Neural cell (in vitro differentiated cells): ENCODE measurements around the gene FAM170B. TPM values are rescaled to one million over a fixed set of nuclear protein-coding genes. Genes with fewer than 3 reads are reported as not detected.

Source experiments
- H2AFZ ChIP-seq: fragments of 200-600, 300-800 bp; sonication (generic), shearing (Covaris generic); 2 replicates; pipeline ENCODE4 v1.6.0; 2014; ENCODE audit warnings: low read depth, mild to moderate bottlenecking, antibody characterized with exemption, low read length, moderate library complexity
- H3F3A ChIP-seq: fragments of 200-600 bp; shearing (Covaris generic); 2 replicates; pipeline ENCODE4 v1.6.1; 2016; ENCODE audit warnings: mild to moderate bottlenecking, moderate library complexity, mixed read lengths, antibody characterized with exemption, low read length; ENCODE audit not compliant: insufficient read depth, poor library complexity, severe bottlenecking
- H3K27ac ChIP-seq: fragments of 200-600, 300-800 bp; sonication (generic), shearing (Covaris generic); 2 replicates; pipeline ENCODE4 v1.5.1; 2014; ENCODE audit warnings: mild to moderate bottlenecking, low read length, moderate library complexity
- H3K27me3 ChIP-seq: fragments of 300-800, 200-600 bp; sonication (generic), shearing (Covaris generic); 2 replicates; pipeline ENCODE4 v1.6.0; 2014; ENCODE audit warnings: mild to moderate bottlenecking, low read depth, low read length, moderate library complexity; ENCODE audit not compliant: insufficient read depth
- H3K36me3 ChIP-seq: fragments of 300-800, 200-600 bp; sonication (generic), shearing (Covaris generic); 2 replicates; pipeline ENCODE4 v1.5.1; 2014; ENCODE audit warnings: mild to moderate bottlenecking, antibody characterized with exemption, low read length, moderate library complexity; ENCODE audit not compliant: insufficient read depth
- H3K4me2 ChIP-seq: fragments of 300-800, 200-600 bp; sonication (generic), shearing (Covaris generic); 2 replicates; pipeline ENCODE4 v1.6.0; 2014; ENCODE audit warnings: mild to moderate bottlenecking, low read length
- H3K4me3 ChIP-seq: fragments of 300-800, 200-600 bp; sonication (generic), shearing (Covaris generic); 2 replicates; pipeline ENCODE4 v1.5.1; 2014; ENCODE audit warnings: mild to moderate bottlenecking, low read length, moderate library complexity
- H3K79me2 ChIP-seq: fragments of 200-600 bp; shearing (Covaris generic); replicated peaks from 2 replicates; pipeline ENCODE4 v1.6.0; 2014; ENCODE audit warnings: mild to moderate bottlenecking, low read length, moderate library complexity; ENCODE audit not compliant: insufficient read depth
- H3K9ac ChIP-seq: fragments of 300-800, 200-600 bp; sonication (generic), shearing (Covaris generic); 2 replicates; pipeline ENCODE4 v1.6.1; 2016; ENCODE audit warnings: mild to moderate bottlenecking, low read length, mixed read lengths
- H3K9me2 ChIP-seq: fragments of 200-600 bp; shearing (Covaris generic); 2 replicates; pipeline ENCODE4 v1.6.1; 2016; ENCODE audit warnings: mild to moderate bottlenecking, low read length, mixed read lengths; ENCODE audit not compliant: insufficient read depth
- H3K9me3 ChIP-seq: fragments of 200-600, 300-800 bp; sonication (generic), shearing (Covaris generic); 2 replicates; pipeline ENCODE4 v1.6.1; 2016; ENCODE audit warnings: mild to moderate bottlenecking, mixed run types, low read length, moderate library complexity, mixed read lengths
- H4K20me1 ChIP-seq: fragments of 200-600 bp; shearing (Covaris generic); 2 replicates; pipeline ENCODE4 v1.6.1; 2016; ENCODE audit warnings: mild to moderate bottlenecking, mixed run types; ENCODE audit not compliant: insufficient read depth
- EP300 ChIP-seq: fragments of 450-650 bp; conservative IDR thresholded peaks from 2 replicates; pipeline ENCODE4 v1.6.1; 2014; ENCODE audit warnings: antibody characterized with exemption, mild to moderate bottlenecking, moderate library complexity; ENCODE audit not compliant: poor library complexity, severe bottlenecking
- EZH2 ChIP-seq: fragments of 200-600, 300-800 bp; shearing (Covaris generic), sonication (generic); IDR thresholded peaks from 2 replicates; pipeline ENCODE4 v1.6.1; 2014; ENCODE audit warnings: antibody characterized with exemption, low read length, borderline replicate concordance, mild to moderate bottlenecking; ENCODE audit not compliant: insufficient read depth, poor library complexity, severe bottlenecking
- MXI1 ChIP-seq: fragments of 450-650 bp; conservative IDR thresholded peaks from 2 replicates; pipeline ENCODE4 v1.6.1; 2014; ENCODE audit warnings: antibody characterized with exemption, mild to moderate bottlenecking; ENCODE audit not compliant: poor library complexity, severe bottlenecking
- RAD21 ChIP-seq: fragments of 450-650 bp; conservative IDR thresholded peaks from 2 replicates; pipeline ENCODE4 v1.6.1; 2014; ENCODE audit warnings: antibody characterized with exemption, mild to moderate bottlenecking, moderate library complexity
- SMC3 ChIP-seq: fragments of 450-650 bp; conservative IDR thresholded peaks from 2 replicates; pipeline ENCODE4 v1.6.1; 2014; ENCODE audit warnings: antibody characterized with exemption, mild to moderate bottlenecking, moderate library complexity; ENCODE audit not compliant: poor library complexity
- TAF1 ChIP-seq: IDR thresholded peaks from 2 replicates; pipeline ENCODE4 v1.6.1; 2012; ENCODE audit warnings: low read depth
- polyA plus RNA-seq: library from polyadenylated mRNA; depleted of rRNA; stranded (reverse); fragments of >200 nt; gene quantifications from 2 replicates; pipeline ENCODE4 v1.2.3, GENCODE V29; 2014
- TF ChIP-seq, protein P1 (sequence below): IDR thresholded peaks from 2 replicates; pipeline ENCODE4 v1.6.1; 2012; ENCODE audit warnings: borderline replicate concordance
- TF ChIP-seq, protein P2 (sequence below): fragments of 450-650 bp; IDR thresholded peaks from 2 replicates; pipeline ENCODE4 v1.5.1; 2014; ENCODE audit warnings: antibody characterized with exemption, mild to moderate bottlenecking, moderate library complexity; ENCODE audit not compliant: poor library complexity, severe bottlenecking

FAM170B gene
- polyA plus RNA-seq, 1 donor from 2014 or later, result not detected

DNA sequence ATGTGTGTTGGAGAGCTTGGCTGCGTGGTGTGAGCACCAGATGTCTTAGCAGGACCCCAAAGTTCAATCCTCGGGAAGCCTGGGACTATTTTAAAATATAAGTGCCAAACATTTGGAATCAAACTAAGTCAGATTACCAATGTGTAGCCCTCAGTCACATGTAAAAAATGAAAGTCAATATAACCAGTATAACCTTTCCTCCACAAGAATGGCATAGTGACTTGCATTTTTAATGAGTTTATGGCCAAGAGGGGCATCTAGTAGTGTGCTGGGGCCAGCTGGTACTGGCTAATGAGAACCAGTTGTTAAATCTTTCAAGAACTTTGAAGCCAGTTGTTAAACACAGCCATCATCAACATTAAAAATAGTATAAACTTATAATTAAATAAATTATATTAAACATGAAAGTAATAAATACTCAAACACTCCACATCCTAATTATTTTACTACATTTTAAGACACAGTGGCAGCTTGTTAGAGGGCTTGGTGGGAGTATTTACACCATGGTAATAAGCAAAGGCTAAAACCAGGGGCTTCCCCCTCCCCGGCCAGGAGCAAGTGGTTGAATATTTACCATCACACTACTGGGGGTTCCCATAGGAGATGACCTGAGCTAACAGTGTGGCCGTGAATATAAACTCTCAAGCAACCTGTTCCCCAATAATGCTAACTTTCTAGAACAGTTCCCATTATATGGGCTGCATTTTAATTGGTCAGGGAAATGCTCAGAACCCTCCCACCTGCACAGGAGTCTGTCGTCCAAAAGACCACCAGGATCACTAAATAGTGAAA is 7.9 kb upstream of the FAM170B start:
- TF ChIP-seq, protein P1, sequence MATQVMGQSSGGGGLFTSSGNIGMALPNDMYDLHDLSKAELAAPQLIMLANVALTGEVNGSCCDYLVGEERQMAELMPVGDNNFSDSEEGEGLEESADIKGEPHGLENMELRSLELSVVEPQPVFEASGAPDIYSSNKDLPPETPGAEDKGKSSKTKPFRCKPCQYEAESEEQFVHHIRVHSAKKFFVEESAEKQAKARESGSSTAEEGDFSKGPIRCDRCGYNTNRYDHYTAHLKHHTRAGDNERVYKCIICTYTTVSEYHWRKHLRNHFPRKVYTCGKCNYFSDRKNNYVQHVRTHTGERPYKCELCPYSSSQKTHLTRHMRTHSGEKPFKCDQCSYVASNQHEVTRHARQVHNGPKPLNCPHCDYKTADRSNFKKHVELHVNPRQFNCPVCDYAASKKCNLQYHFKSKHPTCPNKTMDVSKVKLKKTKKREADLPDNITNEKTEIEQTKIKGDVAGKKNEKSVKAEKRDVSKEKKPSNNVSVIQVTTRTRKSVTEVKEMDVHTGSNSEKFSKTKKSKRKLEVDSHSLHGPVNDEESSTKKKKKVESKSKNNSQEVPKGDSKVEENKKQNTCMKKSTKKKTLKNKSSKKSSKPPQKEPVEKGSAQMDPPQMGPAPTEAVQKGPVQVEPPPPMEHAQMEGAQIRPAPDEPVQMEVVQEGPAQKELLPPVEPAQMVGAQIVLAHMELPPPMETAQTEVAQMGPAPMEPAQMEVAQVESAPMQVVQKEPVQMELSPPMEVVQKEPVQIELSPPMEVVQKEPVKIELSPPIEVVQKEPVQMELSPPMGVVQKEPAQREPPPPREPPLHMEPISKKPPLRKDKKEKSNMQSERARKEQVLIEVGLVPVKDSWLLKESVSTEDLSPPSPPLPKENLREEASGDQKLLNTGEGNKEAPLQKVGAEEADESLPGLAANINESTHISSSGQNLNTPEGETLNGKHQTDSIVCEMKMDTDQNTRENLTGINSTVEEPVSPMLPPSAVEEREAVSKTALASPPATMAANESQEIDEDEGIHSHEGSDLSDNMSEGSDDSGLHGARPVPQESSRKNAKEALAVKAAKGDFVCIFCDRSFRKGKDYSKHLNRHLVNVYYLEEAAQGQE, result no peak
- TF ChIP-seq TAF1, result no peak
- no peak for TF ChIP-seq EZH2
- no peak for TF ChIP-seq SMC3
- Histone ChIP-seq H3K4me2 (no peak overlapping the region), H3K27ac (no peak overlapping the region), H3K79me2 (no peaks in the 10 kb centered on the region), H3K9me3 (no peaks in the 10 kb centered on the region), H4K20me1 (no peaks in the 10 kb centered on the region), H2AFZ (no peak overlapping the region), H3K9me2 (no peaks in the 10 kb centered on the region), H3F3A (no peaks in the 10 kb centered on the region), H3K36me3 (no peaks in the 10 kb centered on the region), H3K4me3 (no peak overlapping the region), H3K27me3 (no peaks in the 10 kb centered on the region), H3K9ac (no peak overlapping the region)

DNA sequence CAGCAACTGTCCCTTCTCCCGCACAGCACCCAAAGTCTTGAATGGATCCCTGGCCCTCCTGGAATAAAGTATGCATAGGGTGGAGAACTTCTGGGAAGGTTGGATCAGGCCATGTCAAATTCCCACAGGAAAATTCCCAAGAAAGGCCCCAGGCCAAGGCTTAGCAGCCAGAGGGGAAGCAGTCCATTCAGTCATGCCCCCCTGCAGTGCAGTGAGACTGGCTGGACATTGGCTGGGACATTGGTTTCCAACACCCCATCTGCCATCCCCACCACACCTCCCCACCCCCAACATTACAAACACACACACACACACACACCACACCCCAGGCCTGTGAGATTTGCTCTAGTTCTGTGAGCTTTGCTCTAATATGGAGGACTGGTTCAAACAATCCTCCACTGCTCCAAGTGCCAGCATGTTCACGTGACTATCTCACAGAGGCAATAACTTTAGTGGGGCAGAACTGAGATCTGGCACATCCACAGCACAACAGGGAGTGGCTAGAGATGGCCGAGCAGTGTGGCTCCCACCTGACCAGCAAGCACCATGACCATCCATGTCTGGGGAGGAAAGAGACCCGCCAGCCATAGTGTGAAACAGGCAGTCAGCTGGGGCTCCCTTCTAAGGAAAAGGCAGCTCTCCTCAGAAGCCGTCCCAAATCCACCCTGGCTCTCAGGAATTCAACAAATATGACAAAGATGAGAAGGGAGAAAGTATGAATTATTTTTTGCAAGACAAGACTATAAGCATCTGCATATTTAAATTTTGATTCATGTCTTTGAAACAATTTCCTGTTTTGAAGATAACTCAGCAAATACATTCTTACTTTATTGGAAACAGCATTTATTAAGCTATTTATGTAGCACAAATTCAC is 6.7 kb upstream of the FAM170B start:
- H3K9me2 ChIP-seq, result no peaks in the 10 kb centered on the region
- no peak overlapping the region for H3K4me2 ChIP-seq
- TF ChIP-seq, protein P1, result no peak
- TF ChIP-seq EZH2 (no peak), EP300 (no peak), SMC3 (no peak), RAD21 (no peak), TAF1 (no peak), MXI1 (no peak)
- TF ChIP-seq, protein P2, sequence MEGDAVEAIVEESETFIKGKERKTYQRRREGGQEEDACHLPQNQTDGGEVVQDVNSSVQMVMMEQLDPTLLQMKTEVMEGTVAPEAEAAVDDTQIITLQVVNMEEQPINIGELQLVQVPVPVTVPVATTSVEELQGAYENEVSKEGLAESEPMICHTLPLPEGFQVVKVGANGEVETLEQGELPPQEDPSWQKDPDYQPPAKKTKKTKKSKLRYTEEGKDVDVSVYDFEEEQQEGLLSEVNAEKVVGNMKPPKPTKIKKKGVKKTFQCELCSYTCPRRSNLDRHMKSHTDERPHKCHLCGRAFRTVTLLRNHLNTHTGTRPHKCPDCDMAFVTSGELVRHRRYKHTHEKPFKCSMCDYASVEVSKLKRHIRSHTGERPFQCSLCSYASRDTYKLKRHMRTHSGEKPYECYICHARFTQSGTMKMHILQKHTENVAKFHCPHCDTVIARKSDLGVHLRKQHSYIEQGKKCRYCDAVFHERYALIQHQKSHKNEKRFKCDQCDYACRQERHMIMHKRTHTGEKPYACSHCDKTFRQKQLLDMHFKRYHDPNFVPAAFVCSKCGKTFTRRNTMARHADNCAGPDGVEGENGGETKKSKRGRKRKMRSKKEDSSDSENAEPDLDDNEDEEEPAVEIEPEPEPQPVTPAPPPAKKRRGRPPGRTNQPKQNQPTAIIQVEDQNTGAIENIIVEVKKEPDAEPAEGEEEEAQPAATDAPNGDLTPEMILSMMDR, result no peak
- H3F3A ChIP-seq, result no peaks in the 10 kb centered on the region
- no peaks in the 10 kb centered on the region for H4K20me1 ChIP-seq
- H3K79me2 ChIP-seq, result no peaks in the 10 kb centered on the region
- no peak overlapping the region for H2AFZ ChIP-seq
- H3K27ac ChIP-seq, result no peak overlapping the region
- H3K27me3 ChIP-seq, result no peaks in the 10 kb centered on the region
- no peak overlapping the region for H3K4me3 ChIP-seq
- no peaks in the 10 kb centered on the region for H3K36me3 ChIP-seq
- H3K9me3 ChIP-seq, result no peaks in the 10 kb centered on the region
- H3K9ac ChIP-seq, result no peak overlapping the region
